H54 (cell line): ENCODE measurements around the gene TMEM258.

Experiments
- DNase-seq: peaks from one replicate; pipeline ENCODE4 v3.0.0; 2011; ENCODE audit warnings: low spot score, mixed read lengths; ENCODE audit not compliant: insufficient read length
- FAIRE-seq: peaks from 3 replicates; lab custom pipeline; 2011; peaks lifted over from hg19 to GRCh38; lab: Jason Lieb, UNC
- POLR2A ChIP-seq: IDR thresholded peaks from 2 replicates; pipeline ENCODE4 v1.6.1; 2011; ENCODE audit warnings: low read depth, mild to moderate bottlenecking, low read length

The TMEM258 gene

GRCh38 chr11:61792310-61793082, at the start of gene TMEM258, which contains the start of gene FEN1:
TSS of gene TMEM258 (minus strand) at chr11:61792599. CDS start at chr11:61792558, 41 bp downstream.
TSS of gene FEN1 (plus strand) at chr11:61792911. CDS start at chr11:61795362, 2,451 bp downstream.
- FAIRE-seq (no peak), DNase-seq (peak; percentile 84)
- peak; percentile 76 for TF ChIP-seq POLR2A

- FAIRE-seq (no peak), DNase-seq (no peak)
- no peak for TF ChIP-seq POLR2A
These were observed 49.5 kb upstream of the TMEM258 start for GRCh38 chr11:61841636-61842527.

- FAIRE-seq (no peak), DNase-seq (no peak)
- TF ChIP-seq POLR2A = no peak
These were observed 48.0 kb upstream of the TMEM258 start for GRCh38 chr11:61840371-61840770.

GRCh38 chr11:61839742-61840141, 47.3 kb upstream of the TMEM258 start:
- DNase-seq = no peak
- no peak for FAIRE-seq
- TF ChIP-seq POLR2A = no peak

- no peak for TF ChIP-seq POLR2A
- FAIRE-seq (no peak), DNase-seq (no peak)
These were observed 46.5 kb upstream of the TMEM258 start for GRCh38 chr11:61838921-61839320.

- no peak for DNase-seq
- no peak for FAIRE-seq
These were observed 46.1 kb upstream of the TMEM258 start for GRCh38 chr11:61838501-61838900.

GRCh38 chr11:61837411-61838005, 45.1 kb upstream of the TMEM258 start:
- DNase-seq = no peak
- no peak for TF ChIP-seq POLR2A
- no peak for FAIRE-seq

More at GRCh38 chr11:61838501-61838900, 46.1 kb upstream of the TMEM258 start:
- no peak for TF ChIP-seq POLR2A

- TF ChIP-seq POLR2A = no peak
- DNase-seq (no peak), FAIRE-seq (no peak)
These were observed 43.8 kb upstream of the TMEM258 start for GRCh38 chr11:61836193-61836592.

- no peak for FAIRE-seq
- DNase-seq = no peak
These were observed 42.1 kb upstream of the TMEM258 start for GRCh38 chr11:61834278-61835048.

GRCh38 chr11:61833926-61834277, 41.5 kb upstream of the TMEM258 start:
- DNase-seq = no peak
- FAIRE-seq = no peak
- TF ChIP-seq POLR2A = no peak

More at GRCh38 chr11:61834278-61835048, 42.1 kb upstream of the TMEM258 start:
- TF ChIP-seq POLR2A = no peak

- no peak for TF ChIP-seq POLR2A
- DNase-seq = no peak
- FAIRE-seq = no peak
These were observed 41.1 kb upstream of the TMEM258 start for GRCh38 chr11:61833471-61833870.

- DNase-seq (no peak), FAIRE-seq (no peak)
- TF ChIP-seq POLR2A = no peak
These were observed 40.4 kb upstream of the TMEM258 start for GRCh38 chr11:61832754-61833153.

GRCh38 chr11:61832207-61832606, 39.8 kb upstream of the TMEM258 start:
- no peak for DNase-seq
- FAIRE-seq = no peak
- no peak for TF ChIP-seq POLR2A
